Esophagus (tissue), 2 donors: ENCODE results near the gene OR52B6. TPM values are rescaled to one million over a fixed set of nuclear protein-coding genes. Genes with fewer than 3 reads are reported as not detected.
A peak's percentile ranks its signal among the peaks of the same experiment; 100 is the strongest.

ENCODE experiments used
- H3K27ac ChIP-seq, 2 donors: one replicate each; pipeline ENCODE4 v1.5.1; 2013; ENCODE audit warnings: low read depth in 2 of 2, mild to moderate bottlenecking in 2 of 2, inconsistent platforms in 1 of 2, low read length in 1 of 2, moderate library complexity in 1 of 2
- H3K27me3 ChIP-seq, 2 donors: one replicate each; pipeline ENCODE4 v1.6.1; 2013; ENCODE audit warnings: low read length in 2 of 2, control low read depth in 1 of 2, mild to moderate bottlenecking in 1 of 2; ENCODE audit not compliant: insufficient read depth in 2 of 2, control insufficient read depth in 1 of 2
- H3K36me3 ChIP-seq, 2 donors: one replicate each; pipeline ENCODE4 v1.6.1; 2013; ENCODE audit warnings: low read length in 1 of 2; ENCODE audit not compliant: control insufficient read depth in 2 of 2, insufficient read depth in 2 of 2
- H3K4me1 ChIP-seq, 2 donors: one replicate each; pipeline ENCODE4 v1.6.1; 2013; ENCODE audit warnings: low read length in 1 of 2; ENCODE audit not compliant: control insufficient read depth in 2 of 2, insufficient read depth in 2 of 2
- H3K4me3 ChIP-seq, 2 donors: one replicate each; pipeline ENCODE4 v1.5.1; 2013; ENCODE audit warnings: low read length in 2 of 2, mild to moderate bottlenecking in 2 of 2, low read depth in 1 of 2, moderate library complexity in 1 of 2
- H3K9me3 ChIP-seq, 2 donors: one replicate each; pipeline ENCODE4 v1.6.1; 2013; ENCODE audit warnings: mild to moderate bottlenecking in 2 of 2, low read depth in 1 of 2, low read length in 1 of 2, moderate library complexity in 1 of 2; ENCODE audit not compliant: control insufficient read depth in 2 of 2, insufficient read depth in 1 of 2
- WGBS, 2 donors: extraction: QIAGEN DNeasy Blood & Tissue Kit; methylation state at CpG; one replicate each; pipeline ENCODE4 v1.1.7; 2013; 5-methylcytosine and 5-hydroxymethylcytosine counted together
- polyA plus RNA-seq, 2 donors: library from polyadenylated mRNA; stranded (reverse); fragments of 200-250 nt; gene quantifications; one replicate each; pipeline ENCODE4 v1.2.3, GENCODE V29; 2013
- donor health status: healthy with polysubstance abuse.
- donor health status: Bipolar disorder and iron deficiency.

The OR52B6 gene
- polyA plus RNA-seq, 2 donors = not detected

DNA sequence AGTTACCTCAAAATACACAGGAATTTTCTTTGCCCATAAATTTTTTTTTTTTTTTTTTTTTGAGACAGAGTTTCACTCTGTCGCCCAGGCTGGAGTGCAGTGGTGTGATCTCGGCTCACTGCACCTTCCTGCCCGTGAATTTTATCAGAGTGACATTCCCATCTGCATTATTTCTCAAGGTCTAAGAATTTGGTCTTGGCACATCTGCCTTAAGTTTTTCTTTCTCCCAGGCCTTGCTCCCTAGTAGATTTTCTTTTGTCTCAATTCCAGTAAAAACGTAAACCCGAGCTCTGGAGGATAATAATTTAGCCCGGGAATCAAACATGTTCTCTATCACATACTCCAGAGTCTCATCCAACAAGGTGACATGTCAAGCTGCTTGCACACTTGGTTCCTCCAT lies 28.1 kb downstream of the OR52B6 start:
- WGBS, 2 donors = 69 to 91% methylated on average over 6 of the region's 6 CpGs
- Histone ChIP-seq H3K9me3 (no peaks in the 10 kb centered on the region), H3K4me3 (no peak overlapping the region), H3K36me3 (no peaks in the 10 kb centered on the region), H3K27me3 (no peaks in the 10 kb centered on the region), H3K4me1 (no peaks in the 10 kb centered on the region), H3K27ac (no peak overlapping the region)

DNA sequence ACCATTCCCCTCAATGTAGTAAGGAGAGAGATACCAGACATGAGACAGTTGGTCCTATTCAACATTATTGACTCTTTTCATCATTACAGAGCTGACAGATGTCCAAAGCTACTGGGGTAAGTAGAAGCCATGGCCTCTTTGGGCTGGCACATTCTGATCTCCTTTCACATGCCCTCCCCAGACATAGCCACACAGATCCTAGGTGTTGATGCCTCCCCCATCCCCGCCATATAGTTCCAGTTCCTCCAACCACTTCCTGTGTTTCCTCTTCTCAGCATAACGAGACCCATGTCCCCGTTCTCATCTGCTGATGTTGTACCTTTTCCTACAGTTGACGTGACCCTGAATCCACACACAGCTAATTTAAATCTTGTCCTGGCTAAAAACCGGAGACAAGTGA lies 29.8 kb downstream of the OR52B6 start:
- H3K27ac ChIP-seq = no peak overlapping the region
- H3K9me3 ChIP-seq = no peaks in the 10 kb centered on the region
- H3K4me3 ChIP-seq = no peak overlapping the region
- H3K27me3 ChIP-seq = no peaks in the 10 kb centered on the region
- H3K36me3 ChIP-seq = no peaks in the 10 kb centered on the region
- 74 to 79% methylated on average over 5 of the region's 5 CpGs for WGBS, 2 donors
- H3K4me1 ChIP-seq = no peaks in the 10 kb centered on the region

DNA sequence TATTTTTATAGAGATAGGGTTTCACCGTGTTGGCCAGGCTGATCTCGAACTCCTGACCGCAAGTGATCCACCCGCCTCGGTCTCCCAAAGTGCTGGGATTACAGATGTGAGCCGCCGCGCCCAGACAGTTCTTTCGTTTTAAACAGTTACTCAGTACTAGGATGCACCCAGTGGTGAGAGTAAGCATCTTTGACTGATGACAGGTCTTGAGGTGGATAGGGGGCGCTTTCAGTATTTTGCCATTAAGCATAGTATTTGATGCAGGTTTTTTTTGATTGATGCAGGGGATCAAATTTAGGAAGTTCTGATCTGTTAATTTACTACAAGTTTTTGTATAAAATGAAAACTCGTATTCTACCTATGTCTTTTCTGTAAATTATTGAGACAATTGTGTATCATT lies 30.9 kb downstream of the OR52B6 start:
- H3K27me3 ChIP-seq = no peaks in the 10 kb centered on the region
- H3K4me1 ChIP-seq = no peaks in the 10 kb centered on the region
- H3K4me3 ChIP-seq = no peak overlapping the region
- no peak overlapping the region for H3K27ac ChIP-seq
- no peaks in the 10 kb centered on the region for H3K36me3 ChIP-seq
- no peaks in the 10 kb centered on the region for H3K9me3 ChIP-seq
- 91 to 93% methylated on average over 11 of the region's 11 CpGs for WGBS, 2 donors

DNA sequence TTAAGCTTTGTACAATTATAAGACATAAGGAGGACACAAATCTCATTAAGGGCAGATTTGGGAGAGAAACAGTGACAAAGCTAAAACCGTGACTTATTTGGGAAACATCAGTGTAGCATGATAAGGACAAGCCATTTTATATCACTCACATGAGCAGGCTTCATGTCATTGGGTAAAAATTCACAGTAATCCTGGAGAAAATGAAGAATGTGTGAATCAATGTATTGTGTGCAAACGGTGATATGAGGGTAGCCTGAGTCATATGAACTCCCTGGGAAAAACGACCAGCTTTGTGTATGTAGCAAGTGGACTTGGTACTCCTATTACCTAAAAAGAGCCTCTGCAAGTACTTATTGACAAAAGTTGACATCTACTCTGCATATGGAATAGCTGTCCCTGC lies 38.1 kb downstream of the OR52B6 start:
- Histone ChIP-seq H3K4me1 (no peaks in the 10 kb centered on the region), H3K27me3 (no peaks in the 10 kb centered on the region)
- 62 to 63% methylated on average over 3 of the region's 3 CpGs for WGBS, 2 donors

DNA sequence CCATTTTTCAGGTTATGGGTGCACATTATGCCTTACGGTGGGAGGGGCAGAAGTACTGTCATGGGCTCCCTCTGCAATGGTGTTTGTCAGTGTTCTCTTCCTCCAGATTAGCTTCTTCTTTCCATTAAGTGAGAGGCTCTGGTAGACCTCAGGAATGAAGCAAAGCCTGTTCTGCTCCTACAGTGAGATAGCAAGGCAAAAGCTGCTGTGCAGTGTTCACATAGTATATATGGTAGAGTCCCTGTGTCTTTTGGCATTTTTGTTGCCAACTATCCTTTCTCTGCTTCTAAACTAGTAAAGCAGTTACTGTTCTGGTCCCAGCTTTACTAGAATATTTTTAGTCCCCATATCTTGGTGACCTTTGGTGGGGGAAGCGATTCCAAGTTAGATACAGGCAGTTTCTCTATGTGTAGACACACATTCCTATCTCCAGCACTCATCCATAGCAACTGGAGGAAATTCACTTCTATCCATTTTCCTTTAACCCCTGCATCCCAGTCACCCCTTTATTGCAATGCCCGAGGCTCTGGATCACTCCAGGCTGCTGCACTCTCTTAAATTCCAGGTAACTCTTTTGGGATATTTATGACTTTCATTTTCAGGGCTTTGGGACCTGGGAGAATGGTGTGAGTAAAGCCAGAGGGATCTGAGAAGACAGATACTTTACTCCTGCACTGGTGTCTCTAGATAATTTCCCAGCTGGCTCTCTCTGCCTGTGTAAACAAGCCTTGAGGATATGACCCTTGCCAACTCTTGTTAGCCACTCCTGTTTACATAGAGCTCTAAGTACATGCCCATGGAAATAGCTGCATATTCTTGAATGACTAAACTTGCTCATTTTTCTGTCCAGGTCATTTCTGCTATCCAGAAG lies 40.2 kb downstream of the OR52B6 start:
- Histone ChIP-seq H3K27ac (peak overlapping the region; percentile 69 to 92), H3K4me3 (peak overlapping the region in 1 of 2 donors; percentile 11), H3K4me1 (peaks cover 3 to 4% of the 10 kb centered on the region in 2 donors), H3K27me3 (no peaks in the 10 kb centered on the region), H3K36me3 (no peaks in the 10 kb centered on the region), H3K9me3 (no peaks in the 10 kb centered on the region)
- WGBS, 2 donors = 24 to 29% methylated on average over 3 of the region's 3 CpGs

More for the DNA sequence above, 38.1 kb downstream of the OR52B6 start:
- Histone ChIP-seq H3K36me3 (no peaks in the 10 kb centered on the region), H3K9me3 (no peaks in the 10 kb centered on the region), H3K4me3 (no peak overlapping the region), H3K27ac (no peak overlapping the region)

DNA sequence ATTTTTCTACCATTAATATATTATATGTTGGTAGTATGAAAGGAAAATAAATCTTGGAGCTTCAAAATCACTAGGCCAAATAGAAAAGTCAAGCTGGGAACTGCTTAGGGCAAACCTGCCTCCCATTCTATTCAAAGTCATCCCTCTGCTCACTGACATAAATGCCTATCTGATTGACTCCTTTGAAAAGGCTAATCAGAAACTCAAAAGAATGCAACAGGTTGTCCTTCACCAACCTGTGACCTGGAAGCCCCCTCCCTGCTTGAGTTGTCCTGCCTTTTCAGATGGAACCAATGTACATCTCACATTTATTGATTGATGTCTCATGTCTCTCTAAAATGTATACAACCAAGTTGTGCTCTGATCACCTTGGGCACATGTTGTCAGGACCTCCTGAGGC lies 40.9 kb downstream of the OR52B6 start:
- Histone ChIP-seq H3K27ac (peak overlapping the region; percentile 3 to 30), H3K9me3 (no peaks in the 10 kb centered on the region), H3K4me1 (peaks cover 3 to 5% of the 10 kb centered on the region in 2 donors), H3K4me3 (no peak overlapping the region), H3K27me3 (no peaks in the 10 kb centered on the region), H3K36me3 (no peaks in the 10 kb centered on the region)

DNA sequence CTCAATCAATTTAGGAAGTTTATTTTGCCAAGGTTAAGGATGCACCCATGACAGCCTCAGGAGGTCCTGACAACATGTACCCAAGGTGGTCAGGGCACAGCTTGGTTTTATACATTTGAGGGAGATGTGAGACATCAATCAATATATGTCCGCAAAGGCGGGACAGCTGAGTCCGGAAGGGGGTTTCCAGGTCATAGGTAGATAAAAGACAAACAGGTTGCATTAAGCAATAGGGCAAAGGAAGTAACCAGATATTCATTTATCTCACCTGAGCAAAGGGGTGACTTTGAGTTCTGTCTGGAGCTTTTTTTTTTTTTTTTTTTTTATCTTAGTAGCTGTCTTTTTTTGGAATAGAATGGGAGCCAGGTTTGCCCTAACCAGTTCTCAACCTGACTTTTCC lies 42.1 kb downstream of the OR52B6 start:
- H3K27ac ChIP-seq = no peak overlapping the region
- peaks cover 3 to 5% of the 10 kb centered on the region in 2 donors for H3K4me1 ChIP-seq
- H3K4me3 ChIP-seq = no peak overlapping the region
- no peaks in the 10 kb centered on the region for H3K36me3 ChIP-seq
- H3K27me3 ChIP-seq = no peaks in the 10 kb centered on the region
- H3K9me3 ChIP-seq = no peaks in the 10 kb centered on the region
- 87 to 94% methylated on average over 3 of the region's 3 CpGs for WGBS, 2 donors

DNA sequence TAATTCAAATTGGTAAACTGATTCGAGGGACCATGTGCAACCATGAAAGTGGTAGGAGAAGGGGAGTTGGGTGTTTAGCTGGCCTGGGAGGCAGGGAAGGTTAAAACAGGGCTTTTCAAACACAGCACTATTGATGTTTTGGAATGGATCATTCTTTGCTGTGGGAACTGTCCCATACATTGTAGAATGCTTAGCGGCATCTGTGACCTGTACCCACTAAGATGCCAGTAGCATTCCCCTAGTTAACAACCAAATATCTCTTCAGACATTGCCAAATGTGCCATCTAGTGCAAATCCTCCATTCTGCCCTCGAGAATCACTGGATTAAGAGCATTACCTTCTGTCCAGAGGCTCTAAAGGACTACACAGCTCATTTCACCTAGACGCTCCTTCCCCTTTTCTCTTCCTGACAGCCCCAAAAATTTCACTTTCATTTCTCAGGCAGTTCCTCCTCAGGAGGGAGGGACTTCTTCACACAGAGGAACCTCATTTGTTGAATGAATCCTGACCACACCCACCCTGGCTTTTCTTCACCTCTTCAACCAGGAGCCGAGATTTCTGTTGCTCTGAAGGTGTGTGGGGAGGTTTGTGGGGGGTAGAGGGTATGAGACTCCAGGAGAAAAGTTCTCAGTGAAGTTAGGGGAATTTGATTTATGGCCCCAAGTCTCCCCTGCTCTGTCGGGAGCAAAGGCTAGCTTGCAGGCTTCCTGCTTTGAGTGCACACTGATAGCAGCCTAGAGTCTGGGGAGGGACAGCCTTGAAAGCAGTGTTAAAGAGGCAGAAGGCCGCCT lies 44.0 kb downstream of the OR52B6 start, which contains the start of gene TRIM34:
TSS of gene TRIM34 (plus strand) at position 513 of the 791 bp plus-strand sequence. CDS start 7,331 bp downstream, outside the sequence.
- 13 to 14% methylated on average over 7 of the region's 7 CpGs for WGBS, 2 donors
- peak within 1 kb of the TSS; percentile 62 to 69 for H3K27ac ChIP-seq
- H3K9me3 ChIP-seq = no peaks in the 10 kb centered on the region
- peaks cover 3 to 5% of the 10 kb centered on the region in 2 donors for H3K4me1 ChIP-seq
- H3K27me3 ChIP-seq = no peaks in the 10 kb centered on the region
- peak within 1 kb of the TSS; percentile 48 to 64 for H3K4me3 ChIP-seq
- no peaks in the 10 kb centered on the region for H3K36me3 ChIP-seq

DNA sequence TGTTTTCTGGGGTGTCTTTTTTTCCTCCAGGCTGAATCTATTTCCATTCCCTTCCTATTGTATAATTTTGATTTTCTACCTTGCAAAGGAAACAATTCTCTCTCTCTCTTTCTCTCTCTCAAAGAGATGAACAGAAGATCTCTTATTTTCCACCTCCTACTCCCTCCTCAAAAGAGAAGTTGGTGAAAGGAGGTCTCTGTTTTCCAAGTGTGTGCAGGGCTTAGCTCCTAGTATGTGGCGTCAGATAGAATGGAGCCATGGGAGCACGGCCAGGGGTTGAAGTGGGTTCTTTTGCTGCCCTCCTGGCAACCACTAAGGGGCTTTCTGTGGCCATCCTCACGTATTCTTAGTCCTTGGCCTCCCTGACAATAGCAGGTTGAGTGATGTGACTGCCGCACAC lies 44.6 kb downstream of the OR52B6 start:
- Histone ChIP-seq H3K27ac (peak overlapping the region; percentile 62 to 69), H3K4me1 (peaks cover 3 to 5% of the 10 kb centered on the region in 2 donors), H3K9me3 (no peaks in the 10 kb centered on the region), H3K36me3 (no peaks in the 10 kb centered on the region), H3K27me3 (no peaks in the 10 kb centered on the region), H3K4me3 (peak overlapping the region; percentile 48 to 64)
- WGBS, 2 donors = 12 to 22% methylated on average over 4 of the region's 4 CpGs
